ENCODE measurements around the gene LETM1. TPM values are rescaled to one million over a fixed set of nuclear protein-coding genes. Genes with fewer than 3 reads are reported as not detected.

LETM1 gene
- total RNA-seq, 1 experiment from 2014 or later = 56.1 TPM

DNA sequence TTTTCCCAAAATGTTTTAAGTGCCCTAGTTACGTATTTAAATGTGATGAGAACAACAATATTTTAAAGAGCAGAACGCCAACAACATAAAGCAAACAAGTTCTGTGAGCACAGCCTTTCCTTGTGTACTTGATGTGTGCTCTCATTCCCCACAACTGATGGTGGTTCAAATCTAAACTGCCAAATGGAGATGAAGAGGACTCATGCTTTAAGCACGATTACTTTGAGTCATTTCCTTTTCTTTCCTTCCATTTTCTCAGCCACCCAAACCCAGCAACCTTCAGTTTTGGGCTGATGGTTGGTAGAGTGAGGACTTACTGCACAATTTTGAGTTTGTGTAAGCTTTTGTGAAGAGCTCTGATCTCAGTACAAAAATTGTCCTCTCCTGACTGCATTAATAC, 16.9 kb upstream of the LETM1 start:
- DNase-seq (ENCODE audit: low read depth) = peak; percentile 76

DNA sequence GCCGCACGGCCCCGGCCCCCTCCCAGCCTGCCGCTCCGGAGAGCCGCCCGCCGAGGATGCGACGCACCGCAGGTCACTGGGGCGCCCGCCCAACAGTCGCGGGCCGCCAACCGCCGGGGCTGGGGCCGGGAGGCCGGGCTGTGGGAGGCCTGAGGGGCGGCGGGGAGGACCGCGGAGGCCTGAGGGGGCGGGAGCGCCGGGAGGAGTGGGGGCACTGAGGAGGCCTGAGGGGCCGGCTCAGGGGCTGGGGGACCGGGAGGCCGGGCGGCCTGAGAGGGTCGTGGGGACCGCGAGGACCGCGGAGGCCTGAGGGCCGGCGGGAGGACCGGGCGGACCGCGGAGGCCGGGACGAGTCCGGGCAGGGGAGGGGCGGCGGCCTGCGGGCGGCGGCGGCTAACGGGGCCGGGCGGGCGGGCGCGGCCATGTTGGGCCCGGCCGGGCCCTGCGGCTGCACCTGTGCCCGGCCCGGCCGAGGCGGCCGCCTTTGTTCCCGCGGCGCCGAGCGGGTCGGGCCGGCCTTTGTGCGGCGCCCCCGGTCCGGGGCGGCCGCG, 15.6 kb upstream of the LETM1 start:
- no peak for DNase-seq (ENCODE audit: low read depth)

DNA sequence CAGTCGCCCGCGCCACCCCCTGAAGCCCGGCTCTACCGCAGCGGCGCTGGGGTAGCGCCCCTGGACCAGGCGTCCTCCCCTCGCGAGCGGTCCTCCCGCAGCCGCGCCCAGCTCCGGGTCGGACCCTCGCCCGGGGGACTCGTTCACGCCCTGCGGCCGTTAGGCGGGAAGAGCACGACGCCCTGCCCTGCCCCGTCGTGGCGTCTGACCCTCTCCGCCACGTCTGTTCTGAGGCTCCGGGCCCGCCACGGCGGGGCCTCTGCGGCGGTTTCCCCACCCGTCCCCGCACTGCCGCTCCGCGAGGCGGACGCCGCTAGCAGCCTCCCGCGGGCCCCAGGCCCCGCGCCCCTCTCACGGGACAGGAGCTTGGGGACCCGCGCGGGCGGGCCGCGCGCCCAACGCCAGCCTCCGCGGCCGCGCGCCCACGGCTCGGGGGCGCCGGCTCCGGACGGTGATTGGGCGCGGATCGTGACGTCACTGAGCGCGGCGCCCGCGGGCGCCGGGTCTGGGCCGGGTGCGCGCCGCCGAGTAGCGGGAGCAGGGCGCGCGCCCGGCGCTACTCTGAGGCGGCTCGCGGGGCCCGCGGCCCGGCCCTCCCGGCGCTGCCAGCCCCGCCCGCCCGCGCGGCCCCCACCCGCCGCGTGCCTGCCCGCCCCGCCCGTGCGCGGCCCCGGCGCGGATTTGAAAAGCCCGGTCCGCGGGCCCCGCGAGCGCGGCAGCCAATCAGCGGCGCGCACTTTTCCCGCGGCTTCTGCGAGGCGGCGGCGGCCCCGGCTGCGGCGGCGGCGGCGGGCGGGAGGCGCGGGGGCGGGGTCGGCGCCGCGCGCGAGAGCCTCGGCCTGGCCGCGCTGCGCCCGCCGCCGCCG, 14.9 kb upstream of the LETM1 start, which contains the start of gene NSD2:
TSS of gene NSD2 (plus strand) at position 816 of the 866 bp plus-strand sequence. CDS start 29,262 bp downstream, outside the sequence.
- DNase-seq (ENCODE audit: low read depth) = peak; percentile 85

DNA sequence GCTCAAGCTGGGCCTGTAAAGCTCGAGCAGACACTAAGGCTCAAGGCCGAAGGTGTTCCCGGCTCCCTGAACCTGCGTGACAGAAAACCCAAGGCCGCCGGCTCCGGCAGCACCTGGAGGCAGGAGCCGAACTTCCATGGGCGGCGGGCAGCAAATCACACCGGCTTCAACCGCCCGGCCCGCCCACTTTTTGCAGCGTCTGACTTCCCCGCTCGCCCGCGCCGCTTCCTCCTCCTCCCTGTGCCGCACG, 14.3 kb upstream of the LETM1 start:
- DNase-seq (ENCODE audit: low read depth) = no peak

DNA sequence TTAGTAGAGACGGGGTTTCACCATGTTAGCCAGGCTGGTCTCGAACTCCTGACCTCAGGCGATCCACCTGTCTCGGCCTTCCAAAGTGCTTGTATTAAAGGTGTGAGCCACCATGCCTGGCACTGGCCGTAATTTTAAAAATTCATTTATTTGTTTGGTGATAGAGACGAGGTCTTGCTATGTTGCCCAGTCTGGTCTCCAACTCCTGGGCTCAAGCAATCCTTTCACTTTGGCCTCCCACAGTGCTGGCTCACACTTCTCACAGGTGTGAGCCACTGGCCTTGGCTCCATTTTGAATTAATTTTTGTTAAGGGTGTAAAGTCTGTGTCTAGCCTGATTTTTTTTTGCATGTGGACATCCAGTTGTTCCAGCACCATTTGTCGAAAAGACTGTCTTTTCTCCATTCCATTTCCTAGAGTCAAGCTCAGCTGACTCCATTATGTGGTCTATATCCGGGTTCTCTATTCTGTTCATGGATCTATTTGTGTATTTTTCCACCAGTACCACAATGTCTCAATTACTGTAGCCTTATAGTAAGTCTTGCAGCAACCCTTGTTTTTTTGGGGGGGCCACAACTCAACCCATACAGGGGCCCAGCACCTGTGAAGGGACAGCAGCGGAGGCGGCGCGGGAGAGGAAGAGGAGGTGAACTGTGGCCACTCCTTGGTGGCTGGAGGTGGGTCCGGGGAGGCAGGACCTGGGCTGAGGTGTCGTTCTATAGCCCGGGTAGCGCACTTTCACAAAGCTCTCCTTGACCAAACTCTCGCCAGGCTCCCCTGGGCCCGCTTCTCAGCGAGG, 13.8 kb upstream of the LETM1 start:
- DNase-seq (ENCODE audit: low read depth) = no peak

DNA sequence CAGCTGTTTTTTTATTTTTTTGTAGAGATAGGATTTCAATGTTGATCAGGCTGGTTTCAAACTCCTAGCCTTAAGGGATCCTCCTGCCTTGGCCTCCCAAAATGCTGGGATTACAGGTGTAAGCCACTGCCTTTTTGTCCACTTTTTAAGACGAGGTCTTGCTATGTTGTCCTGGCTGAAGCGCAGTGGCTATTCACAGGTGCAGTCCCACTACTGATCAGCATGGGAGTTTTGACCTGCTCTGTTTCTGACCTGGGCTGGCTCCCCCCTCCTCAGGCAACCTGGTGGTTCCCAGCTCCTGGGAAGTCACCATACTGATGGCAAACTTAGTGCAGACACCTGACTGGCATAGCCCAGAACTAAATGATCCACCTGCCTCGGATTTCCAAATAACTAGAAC, 13.0 kb upstream of the LETM1 start:
- DNase-seq (ENCODE audit: low read depth) = no peak

DNA sequence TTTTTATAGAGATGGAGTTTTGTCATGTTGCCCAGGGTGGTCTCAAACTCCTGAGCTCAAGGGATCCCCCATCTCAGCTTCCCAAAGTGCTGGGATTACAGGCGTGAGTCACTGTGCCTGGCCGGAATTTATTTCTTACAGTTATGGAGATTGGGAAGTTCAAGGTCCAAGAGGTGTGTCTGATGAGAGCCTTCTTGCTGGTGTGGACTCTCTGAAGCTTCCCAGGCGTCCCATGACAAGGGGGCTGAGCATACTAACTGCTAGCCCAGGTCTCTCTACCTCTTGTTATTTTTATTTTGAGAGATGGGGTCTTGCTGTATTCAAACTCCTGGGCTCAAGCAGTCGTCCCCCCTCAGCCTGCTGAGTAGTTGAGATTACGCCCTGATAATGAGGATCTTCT, 12.3 kb upstream of the LETM1 start:
- no peak for DNase-seq (ENCODE audit: low read depth)

DNA sequence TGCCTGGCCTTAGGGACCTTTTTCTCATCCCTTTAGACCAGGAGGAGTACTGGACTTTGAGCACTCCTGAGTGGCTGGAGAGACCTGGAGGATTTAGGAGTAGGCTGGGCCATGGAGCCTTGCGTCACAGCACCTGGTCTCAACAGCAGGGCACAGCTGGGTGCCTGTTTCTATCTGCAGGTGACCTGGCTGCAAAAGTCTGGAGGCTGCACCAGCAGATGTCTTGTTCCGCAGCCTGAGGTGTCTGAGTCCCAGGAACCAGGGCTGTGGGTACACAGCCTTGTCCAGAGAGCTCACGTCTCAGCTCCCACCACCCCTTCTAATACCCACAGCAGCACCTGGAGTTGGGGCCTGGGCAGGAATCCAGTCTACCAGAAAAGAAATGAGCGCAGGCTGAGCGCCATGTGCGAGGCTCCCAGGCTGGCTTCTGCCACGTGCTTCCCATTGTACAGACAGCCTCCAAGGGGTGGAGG, 10.3 kb upstream of the LETM1 start:
- DNase-seq (ENCODE audit: low read depth) = no peak

DNA sequence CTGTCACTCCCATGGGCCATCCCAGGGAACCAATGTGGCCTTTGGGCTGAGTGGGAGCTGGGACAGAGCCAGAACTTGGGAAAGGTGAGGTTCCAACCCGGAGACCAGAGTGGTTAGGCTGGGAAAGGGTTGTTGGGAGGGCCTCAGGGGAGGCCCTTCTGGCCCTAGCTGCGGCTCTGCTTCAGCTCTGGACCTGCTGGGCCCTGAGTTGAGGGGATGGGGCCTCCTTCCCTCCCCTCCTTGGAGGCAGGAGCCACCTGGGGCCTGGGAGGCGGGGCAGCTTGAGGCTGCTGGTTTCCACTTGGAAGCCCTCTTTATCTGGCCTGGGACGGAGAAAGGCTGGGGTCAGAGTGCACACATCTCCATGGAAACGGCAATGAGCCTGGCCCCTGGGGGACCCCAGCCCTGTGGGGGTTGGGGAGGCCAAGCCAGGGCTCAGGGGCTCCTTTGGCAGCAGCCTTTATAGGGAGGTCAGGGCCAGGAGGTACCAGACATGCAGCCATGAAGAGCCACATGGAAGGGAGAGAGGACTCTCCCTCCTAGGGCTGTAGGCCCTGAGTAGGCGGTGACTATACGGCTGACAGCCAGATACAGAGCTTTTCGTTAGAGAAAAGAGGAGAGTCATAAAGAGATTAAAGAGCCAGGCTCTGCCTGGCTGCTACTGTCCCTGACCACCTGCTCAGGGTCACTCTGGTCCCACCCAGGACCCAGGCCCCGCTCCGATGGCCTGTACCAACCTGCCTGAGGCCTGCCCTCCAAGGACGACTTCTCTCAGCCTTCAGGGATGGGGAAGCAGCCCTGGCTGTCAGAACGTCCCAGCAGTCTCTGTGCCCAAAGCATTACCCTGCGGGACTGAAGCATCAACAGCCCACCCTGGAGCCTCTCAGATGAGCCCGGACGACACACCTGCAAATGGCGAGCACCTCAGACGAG, 8.4 kb upstream of the LETM1 start:
- DNase-seq (ENCODE audit: low read depth) = no peak

DNA sequence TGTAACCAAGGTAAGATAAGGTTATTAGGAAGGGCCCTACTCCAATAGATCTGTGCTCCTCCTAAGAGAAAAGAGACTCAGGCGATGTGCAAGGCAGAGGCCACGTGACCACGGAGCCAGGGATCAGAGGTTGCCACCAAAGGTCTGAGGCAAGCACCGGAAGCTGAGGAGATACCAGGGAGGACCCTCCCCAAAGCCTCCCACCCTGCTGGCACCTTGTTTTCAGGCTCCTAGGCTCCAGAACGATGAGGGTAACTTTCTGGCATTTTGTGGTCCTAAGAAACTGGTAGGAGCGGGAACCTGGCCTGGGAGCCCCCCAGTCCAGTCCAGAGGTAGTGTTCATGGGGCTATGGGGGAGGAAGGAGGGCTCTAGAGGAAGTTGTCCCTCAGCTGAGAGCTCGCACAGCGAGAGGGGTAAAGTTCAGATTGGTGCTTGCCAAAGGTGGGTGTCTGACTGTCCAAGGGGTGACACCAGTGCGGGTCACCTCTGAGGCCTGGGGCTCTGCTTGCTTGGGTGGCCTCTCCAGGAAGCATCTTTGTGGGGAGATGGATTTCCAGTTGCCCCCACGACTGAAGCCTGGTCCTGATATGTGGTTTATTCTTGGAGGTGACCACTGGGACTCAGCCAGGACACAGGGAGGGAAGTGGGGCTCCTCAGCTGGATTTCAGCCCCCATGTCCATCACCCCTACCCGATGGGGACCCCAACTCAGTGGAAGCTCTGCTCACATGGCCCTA, 7.5 kb upstream of the LETM1 start:
- DNase-seq (ENCODE audit: low read depth) = no peak

DNA sequence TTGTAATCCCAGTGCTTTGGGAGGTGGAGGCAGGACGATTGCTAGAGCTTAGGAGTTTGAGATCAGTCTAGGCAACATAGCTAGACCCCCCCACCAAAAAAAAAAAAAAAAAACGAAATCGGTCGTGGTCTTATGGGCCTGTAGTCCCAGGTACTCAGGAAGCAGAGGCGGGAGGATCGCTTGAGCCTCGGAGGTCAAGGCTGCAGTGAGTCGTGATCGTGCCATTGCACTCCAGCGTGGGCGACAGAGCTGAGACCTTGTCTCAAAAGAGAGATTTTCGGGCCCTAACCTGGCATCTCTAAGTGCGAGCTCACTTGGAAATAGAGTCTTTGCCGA, 7.0 kb upstream of the LETM1 start:
- DNase-seq (ENCODE audit: low read depth) = no peak

DNA sequence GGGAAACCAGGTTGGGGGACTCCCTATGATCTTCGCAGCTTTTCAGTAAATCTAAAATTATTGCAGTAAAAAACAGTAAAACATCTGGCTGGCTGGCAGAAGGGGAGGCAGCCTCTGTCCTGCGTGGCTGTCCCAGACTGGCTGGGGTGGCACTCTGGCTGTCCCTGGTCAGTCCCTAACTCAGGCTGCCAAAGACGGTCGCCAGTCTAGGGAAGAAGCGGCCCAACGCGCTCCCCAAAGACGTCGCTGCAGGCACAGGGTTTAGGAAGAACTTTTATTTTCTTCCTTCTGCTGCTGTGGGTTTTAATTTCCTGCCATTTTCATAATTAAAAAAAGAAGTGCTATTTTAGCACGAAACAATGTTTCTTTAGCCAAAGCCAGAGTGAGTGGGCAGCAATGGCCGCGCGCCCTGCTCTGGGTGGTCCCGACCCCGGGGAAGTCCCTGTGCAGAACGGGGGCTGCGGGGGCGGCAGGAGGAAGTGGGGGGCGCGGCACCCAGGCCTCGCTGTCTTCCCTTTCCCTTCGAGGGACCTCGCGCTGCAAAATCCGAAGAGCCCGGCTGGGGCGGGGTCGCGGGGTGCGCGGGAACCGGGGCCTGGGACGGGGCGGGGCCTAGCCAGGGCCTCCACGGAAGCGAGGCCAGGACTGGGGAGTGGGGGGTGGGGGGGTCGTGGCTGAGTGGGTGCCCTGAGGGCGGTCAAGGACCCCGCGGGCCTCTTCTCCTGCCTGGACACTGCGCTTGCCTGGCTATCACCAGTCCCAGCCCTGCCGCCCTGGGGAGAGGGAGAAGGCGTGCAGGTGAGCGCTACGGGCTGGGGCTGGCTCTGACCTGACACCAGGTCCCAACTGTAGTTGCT, 6.3 kb upstream of the LETM1 start:
- no peak for DNase-seq (ENCODE audit: low read depth)

DNA sequence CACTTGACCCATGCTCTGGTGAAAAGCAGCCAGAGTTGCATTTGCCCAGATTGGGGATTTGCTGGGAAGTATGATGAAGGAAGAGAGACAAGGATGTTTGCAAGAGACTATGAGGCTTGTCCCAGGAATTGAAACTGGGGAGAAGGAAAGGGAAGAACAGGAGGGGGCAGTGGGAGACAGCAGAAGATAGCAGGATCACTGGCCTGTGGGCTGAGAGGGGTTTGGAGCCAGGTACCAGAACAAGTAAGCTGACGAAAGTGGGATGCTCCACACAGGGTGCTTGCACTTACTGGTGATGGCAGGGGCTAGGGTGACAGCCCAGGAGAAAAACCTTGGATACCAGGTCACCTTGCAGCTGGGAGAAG, 3.4 kb upstream of the LETM1 start:
- no peak for DNase-seq (ENCODE audit: low read depth)

DNA sequence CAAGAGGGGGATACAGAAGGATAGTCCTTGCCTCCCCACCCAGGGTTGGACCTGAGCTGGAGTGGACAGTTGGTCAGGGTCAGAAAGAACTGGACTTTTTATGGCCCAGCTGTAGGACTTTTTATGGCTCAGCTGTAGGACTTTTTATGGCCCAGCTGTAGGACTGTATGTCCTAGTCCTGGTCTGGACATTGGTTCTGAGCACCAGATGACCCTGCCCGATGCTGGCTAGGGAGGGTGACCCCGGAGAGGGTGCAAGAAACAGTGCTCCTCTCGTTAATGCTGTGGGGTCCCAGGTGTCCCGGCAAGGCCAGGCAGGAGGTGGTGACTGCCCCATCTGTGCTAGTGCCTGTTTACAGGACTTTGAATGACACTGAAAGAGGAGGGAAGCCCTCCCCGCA, 2.0 kb upstream of the LETM1 start:
- no peak for DNase-seq (ENCODE audit: low read depth)

DNA sequence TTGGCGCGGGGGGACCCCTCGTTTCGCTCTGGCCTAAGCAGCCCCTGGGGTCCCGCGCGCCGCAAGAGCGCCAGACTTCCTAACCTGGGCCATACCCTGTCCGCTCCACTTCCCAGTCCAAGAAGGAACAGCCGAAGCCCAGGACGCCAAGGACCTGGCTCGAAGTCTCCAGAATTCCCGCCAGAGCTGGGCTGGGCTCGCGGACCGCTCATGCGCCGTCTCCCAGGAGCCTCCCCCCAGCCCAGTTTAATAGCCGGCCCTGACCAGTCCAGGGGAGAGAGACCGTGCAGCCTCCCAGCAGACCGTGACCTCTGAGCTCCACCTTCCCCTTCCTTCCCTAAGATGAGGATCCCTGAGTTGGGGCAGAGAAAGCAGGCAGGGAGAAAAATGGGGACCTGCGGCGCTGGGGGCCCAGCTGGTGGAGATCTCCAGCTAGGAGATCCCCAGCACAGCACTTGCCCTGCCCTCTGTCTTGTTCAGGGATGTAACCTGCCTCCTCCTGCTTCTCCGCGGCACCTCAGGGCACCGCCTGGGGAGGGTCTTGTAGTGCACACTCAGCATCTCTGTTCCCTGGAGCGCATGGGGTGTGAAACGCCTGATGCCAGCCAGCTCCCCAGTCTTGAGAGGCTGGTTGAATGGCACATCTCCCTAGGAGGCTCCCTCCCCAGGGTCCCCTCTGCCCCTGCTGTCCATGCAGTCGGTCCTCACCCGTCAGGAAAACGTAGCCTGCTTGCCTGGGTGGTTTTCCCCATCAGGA, 1.2 kb upstream of the LETM1 start:
- DNase-seq (ENCODE audit: low read depth) = peak; percentile 47

DNA sequence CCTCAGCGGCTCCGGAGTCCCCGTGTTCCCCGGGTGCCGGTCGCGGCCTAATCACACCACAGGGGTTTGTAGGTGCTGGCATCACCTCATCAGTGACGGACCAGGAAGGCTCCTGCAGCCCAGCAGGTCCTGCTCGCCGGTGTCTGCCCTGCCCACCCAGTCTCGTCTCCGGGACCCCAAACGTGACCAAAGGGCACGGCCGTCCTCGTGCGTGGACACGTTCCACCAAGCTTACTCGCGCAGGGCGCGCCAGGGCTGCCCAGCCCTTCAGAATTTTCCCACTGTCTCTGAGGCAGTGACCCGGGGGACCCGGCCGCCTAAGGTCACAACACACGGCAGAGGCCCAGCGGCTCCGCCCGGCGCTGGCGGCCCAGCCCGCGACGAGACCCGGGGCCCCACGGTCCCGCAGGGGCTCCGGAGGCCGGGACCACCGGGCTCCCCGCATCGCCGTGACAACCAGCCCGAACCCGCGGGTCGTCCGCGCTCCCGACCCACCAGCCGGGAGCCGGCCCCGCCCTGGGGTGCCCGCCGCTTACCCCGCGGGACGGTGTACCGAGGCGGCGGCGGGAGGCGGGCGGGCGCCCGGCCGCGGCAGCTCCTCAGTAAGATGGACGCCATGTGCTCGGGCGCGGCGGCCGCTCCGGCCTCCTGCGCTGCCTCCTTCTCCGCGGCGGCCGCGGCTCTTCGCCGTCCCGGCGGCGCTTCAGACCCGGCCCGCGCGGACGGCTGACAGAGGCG, 454 bp downstream of the LETM1 start:
- no peak for DNase-seq (ENCODE audit: low read depth)

DNA sequence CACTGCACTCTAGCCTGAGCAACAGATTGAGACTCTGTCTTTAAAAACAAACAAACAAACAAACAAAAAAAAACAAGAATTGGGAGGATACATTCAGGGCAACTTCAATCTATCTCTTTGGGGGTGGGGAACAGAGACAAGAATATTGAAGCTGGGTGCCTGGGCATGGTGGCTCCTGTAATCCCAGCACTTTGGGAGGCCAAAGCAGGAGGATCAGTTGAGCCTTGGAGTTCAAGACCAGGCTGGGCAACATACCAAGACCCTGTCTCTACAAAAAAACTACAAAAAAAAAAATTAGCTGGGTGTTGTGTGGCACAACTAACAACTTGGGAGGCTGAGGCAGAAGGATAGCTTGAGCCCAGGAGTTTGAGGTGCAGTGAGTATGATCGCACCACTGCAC, 1.2 kb downstream of the LETM1 start:
- no peak for DNase-seq (ENCODE audit: low read depth)

DNA sequence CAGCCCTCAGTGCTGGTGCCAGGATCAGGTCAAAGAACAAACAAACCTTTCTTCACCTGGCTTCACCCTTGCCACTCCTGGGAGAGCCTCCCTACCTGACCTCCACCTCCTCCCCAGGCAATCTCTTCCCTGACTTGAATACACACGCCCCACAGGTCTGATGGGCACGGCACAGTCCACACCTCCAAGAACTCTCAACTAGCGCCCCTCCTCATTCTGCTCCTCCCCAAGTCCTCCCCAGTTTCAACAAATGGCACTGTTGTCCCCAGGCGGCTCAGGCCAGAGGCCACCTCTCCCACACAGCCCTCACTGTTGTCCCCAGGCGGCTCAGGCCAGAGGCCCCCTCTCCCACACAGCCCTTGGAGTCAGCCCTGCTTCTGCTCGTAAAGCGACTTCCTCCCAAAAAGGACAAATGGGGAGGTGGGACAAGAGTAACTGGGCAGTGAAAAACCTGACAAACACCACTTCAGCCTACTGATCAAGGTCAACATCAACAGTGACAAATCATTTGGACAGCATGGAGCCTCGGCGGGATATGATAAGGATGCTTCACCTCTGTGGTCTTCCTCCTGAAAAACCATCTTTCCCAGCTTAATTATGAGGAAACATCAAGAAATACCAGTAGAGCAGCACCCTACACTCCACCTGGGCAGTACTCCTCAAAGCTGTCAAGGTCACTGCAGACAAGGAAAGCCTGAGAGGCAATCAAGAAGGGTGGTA, 2.9 kb downstream of the LETM1 start:
- DNase-seq (ENCODE audit: low read depth) = no peak

Measured in LHCN-M2 (cell line).